ENCODE data around the gene PHAX.
"Not testable (repeated sequence)": the region's sequence is repeated elsewhere in the genome, so short reads cannot be mapped to it uniquely, and the experiment has no call there.

The PHAX gene

DNA sequence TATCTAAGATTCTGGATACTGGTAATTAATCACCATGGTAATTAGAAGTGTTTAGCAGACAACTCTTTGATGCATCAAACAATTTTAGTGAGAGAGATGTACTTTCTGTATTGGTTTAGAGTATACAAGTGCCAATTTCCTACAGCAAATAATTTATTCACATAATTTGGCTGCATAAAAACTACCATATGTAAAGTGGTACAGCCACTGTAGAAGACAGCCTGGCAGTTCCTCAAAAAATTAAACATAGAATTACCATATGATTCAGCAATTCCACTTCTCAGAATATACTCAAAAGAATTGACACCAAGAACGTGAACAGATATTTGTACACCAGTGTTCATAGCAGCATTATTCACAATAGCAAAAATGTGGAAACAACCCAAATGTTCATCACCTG is 36.2 kb downstream of the PHAX start:
- DNase-seq (ENCODE audit: low spot score), result no peak
- in situ Hi-C loops (cut with MboI; ENCODE audit: low pct_unique_long_range_greater_than_20kb, low sequenced_read_pairs, unreplicated experiment), result no loop called here
- no peak for TF ChIP-seq CTCF (IDR thresholded peaks at IDR 0.05; ENCODE audit: extremely low read depth, insufficient read depth, missing control alignments)

DNA sequence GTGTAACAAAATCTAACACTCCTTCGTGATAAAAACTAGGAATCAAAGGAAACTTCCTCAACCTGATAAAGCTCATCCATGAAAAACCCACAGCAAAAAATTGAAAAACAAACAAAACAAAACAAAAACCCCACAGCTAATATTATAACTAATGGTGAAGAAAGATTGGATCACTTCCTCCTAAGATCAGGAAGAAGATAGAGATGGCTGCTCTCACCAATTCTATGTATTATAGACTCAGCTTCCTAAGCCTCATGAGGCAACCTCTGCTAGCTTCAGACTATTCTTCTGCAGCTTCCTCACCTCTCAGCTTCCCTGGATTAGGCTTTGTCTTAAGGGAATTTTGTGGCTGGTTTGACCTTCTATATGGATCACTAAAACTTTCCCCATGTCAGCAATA is 40.1 kb downstream of the PHAX start:
- DNase-seq (ENCODE audit: low spot score), result no peak
- in situ Hi-C loops (cut with MboI; ENCODE audit: low pct_unique_long_range_greater_than_20kb, low sequenced_read_pairs, unreplicated experiment), result no loop called here
- no peak for TF ChIP-seq CTCF (IDR thresholded peaks at IDR 0.05; ENCODE audit: extremely low read depth, insufficient read depth, missing control alignments)

DNA sequence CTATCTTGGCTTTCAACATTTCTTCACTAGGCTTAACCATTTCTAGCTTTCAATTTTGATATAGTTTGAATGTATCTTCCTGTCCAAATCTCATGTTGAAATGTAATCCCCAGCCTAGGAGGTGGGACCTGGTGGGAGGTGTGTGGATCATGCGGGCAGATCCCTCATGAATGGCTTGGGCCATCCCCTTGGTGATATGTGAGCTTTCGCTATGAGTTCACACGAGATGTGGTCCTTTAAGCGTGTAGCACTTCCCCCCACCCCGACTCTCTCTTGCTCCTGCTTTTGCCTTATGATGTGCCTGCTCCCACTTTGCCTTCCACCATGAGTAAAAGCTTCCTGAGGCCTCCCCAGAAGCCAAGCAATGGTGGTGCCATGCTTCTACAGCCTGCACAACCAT is 40.6 kb downstream of the PHAX start:
- in situ Hi-C loops (cut with MboI; ENCODE audit: low pct_unique_long_range_greater_than_20kb, low sequenced_read_pairs, unreplicated experiment), result no loop called here
- no peak for TF ChIP-seq CTCF (IDR thresholded peaks at IDR 0.05; ENCODE audit: extremely low read depth, insufficient read depth, missing control alignments)
- no peak for DNase-seq (ENCODE audit: low spot score)

- no peak for DNase-seq (ENCODE audit: low spot score)
- TF ChIP-seq CTCF (IDR thresholded peaks at IDR 0.05; ENCODE audit: extremely low read depth, insufficient read depth, missing control alignments), result no peak
- in situ Hi-C loops (cut with MboI; ENCODE audit: low pct_unique_long_range_greater_than_20kb, low sequenced_read_pairs, unreplicated experiment), result no loop called here
Measured at GRCh38 chr5:126645132-126645531, 44.4 kb downstream of the PHAX start.

- TF ChIP-seq CTCF (IDR thresholded peaks at IDR 0.05; ENCODE audit: extremely low read depth, insufficient read depth, missing control alignments), result no peak
- DNase-seq (ENCODE audit: low spot score), result no peak
- in situ Hi-C loops (cut with MboI; ENCODE audit: low pct_unique_long_range_greater_than_20kb, low sequenced_read_pairs, unreplicated experiment), result no loop called here
Measured at GRCh38 chr5:126647071-126647470, 46.3 kb downstream of the PHAX start.

DNA sequence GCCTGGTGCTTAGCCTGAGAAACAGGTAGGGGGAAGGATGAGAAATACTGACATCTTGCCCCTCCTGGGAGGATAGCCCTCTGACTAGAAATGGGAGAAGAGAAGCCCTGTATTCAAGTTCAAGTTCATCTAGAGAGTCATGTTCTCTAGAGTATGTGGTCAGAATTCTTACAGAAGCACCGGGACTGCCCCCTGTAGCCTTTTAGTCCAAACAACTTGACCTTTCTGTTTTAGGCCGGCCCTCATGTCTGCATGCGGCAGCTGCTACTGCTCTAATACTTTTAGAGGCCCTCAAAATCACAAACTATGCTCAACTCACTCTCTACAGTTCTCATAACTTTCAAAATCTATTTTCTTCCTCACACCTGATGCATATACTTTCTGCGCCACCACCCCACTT is 47.7 kb downstream of the PHAX start:
- TF ChIP-seq CTCF (IDR thresholded peaks at IDR 0.05; ENCODE audit: extremely low read depth, insufficient read depth, missing control alignments), result no peak
- in situ Hi-C loops (cut with MboI; ENCODE audit: low pct_unique_long_range_greater_than_20kb, low sequenced_read_pairs, unreplicated experiment), result no loop called here
- no peak for DNase-seq (ENCODE audit: low spot score)

- in situ Hi-C loops (cut with MboI; ENCODE audit: low pct_unique_long_range_greater_than_20kb, low sequenced_read_pairs, unreplicated experiment); DNase-seq (ENCODE audit: low spot score): not testable (repeated sequence)
Measured at GRCh38 chr5:126649057-126649456, 48.3 kb downstream of the PHAX start.

DNA sequence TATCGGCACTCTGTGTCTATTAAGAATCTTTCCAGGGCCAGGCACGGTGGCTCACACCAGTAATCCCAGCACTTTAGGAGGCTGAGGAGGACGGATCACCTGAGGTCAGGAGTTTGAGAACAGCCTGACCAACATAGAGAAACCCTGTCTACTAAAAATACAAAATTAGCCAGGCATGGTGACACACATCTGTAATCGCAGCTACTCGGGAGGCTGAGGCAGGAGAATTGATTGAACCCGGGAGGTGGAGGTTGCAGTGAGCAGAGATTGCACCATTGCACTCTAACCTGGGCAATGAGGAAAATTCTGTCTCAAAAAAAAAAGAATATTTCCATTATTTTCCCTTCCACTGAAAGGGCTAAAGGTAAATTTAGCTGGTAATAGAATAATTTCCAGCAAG is 49.0 kb downstream of the PHAX start:
- DNase-seq (ENCODE audit: low spot score), result not testable (repeated sequence)
- in situ Hi-C loops (cut with MboI; ENCODE audit: low pct_unique_long_range_greater_than_20kb, low sequenced_read_pairs, unreplicated experiment), result loop anchor here (25.0 kb wide), 3 partner anchors 388 to 863 kb away; partner anchors contain the start of genes MARCHF3 and PRRC1
